NCI-H2107 treated with DMSO at 0.1 percent for 48 hours (cell line): ENCODE measurements around the gene MSH4.
"Not testable (repeated sequence)": the region's sequence is repeated elsewhere in the genome, so short reads cannot be mapped to it uniquely, and the experiment has no call there.

Source experiments
- DNase-seq: peaks from one replicate; lab custom pipeline; 2025; ENCODE audit not compliant: unreplicated experiment; lab: John Stamatoyannopoulos, UW

Gene MSH4

GRCh38 chr1:75922698-75923097 is 126.0 kb downstream of the MSH4 start:
- DNase-seq, result no peak

GRCh38 chr1:75932304-75932703 is 135.6 kb downstream of the MSH4 start, which contains the start of gene ASB17:
ASB17 (minus strand) TSS chr1:75932404; CDS start chr1:75932291, 113 bp downstream.
- DNase-seq, result no peak

GRCh38 chr1:75937034-75937433 is 140.4 kb downstream of the MSH4 start:
- no peak for DNase-seq

- not testable (repeated sequence) for DNase-seq
Measured at GRCh38 chr1:75943037-75943436, 146.4 kb downstream of the MSH4 start.

GRCh38 chr1:75950176-75950575 is 153.5 kb downstream of the MSH4 start:
- no peak for DNase-seq

- DNase-seq, result no peak
Measured at GRCh38 chr1:75952016-75952415, 155.3 kb downstream of the MSH4 start.

GRCh38 chr1:75953461-75953860 is 156.8 kb downstream of the MSH4 start:
- no peak for DNase-seq

- DNase-seq, result no peak
Measured at GRCh38 chr1:75954586-75954985, 157.9 kb downstream of the MSH4 start.
